Activated B cell treated with CpG ODN at 0.5 μM for 24 hours (primary cell): ENCODE measurements around the gene GMCL2. TPM values are rescaled to one million over a fixed set of nuclear protein-coding genes. Genes with fewer than 3 reads are reported as not detected.

Source experiments
- ATAC-seq: fragments of 200-7000 bp; cut with Tn5 transposase; one replicate; pipeline ENCODE4 v1.10.0; 2021; ENCODE audit warnings: low read depth, mild to moderate bottlenecking, moderate library complexity
- CTCF ChIA-PET: fragments of 350-600 bp; sonication (Branson Sonifier 250); formaldehyde crosslinking; loops from one replicate; lab custom pipeline; 2021; ENCODE audit warnings: antibody characterized with exemption; lab: Charles Lee
- POLR2A ChIA-PET: fragments of 350-600 bp; sonication (Branson Sonifier 250); formaldehyde crosslinking; loops from one replicate; lab custom pipeline; 2021; ENCODE audit warnings: antibody characterized with exemption; lab: Charles Lee
- DNase-seq: peaks from one replicate; pipeline ENCODE4 v3.0.0; 2022
- H3K27ac Mint-ChIP-seq: one replicate; pipeline ENCODE4 v1.8.0; 2020; ENCODE audit warnings: mixed read lengths
- H3K27me3 Mint-ChIP-seq: one replicate; pipeline ENCODE4 v1.8.0; 2021; ENCODE audit warnings: mixed read lengths
- H3K36me3 Mint-ChIP-seq: one replicate; pipeline ENCODE4 v1.8.0; 2021; ENCODE audit warnings: low read depth, mixed read lengths
- H3K4me1 Mint-ChIP-seq: one replicate; pipeline ENCODE4 v1.8.0; 2021; ENCODE audit warnings: mixed read lengths
- H3K4me3 Mint-ChIP-seq: one replicate; pipeline ENCODE4 v1.8.0; 2020; ENCODE audit warnings: mild to moderate bottlenecking, mixed read lengths
- H3K9me3 Mint-ChIP-seq: one replicate; pipeline ENCODE4 v1.8.0; 2020; ENCODE audit warnings: mixed read lengths
- CTCF ChIP-seq: fragments of 200-600 bp; IDR thresholded peaks from one replicate; pipeline ENCODE4 v1.8.0; 2022; ENCODE audit warnings: antibody characterized with exemption, mild to moderate bottlenecking
- intact Hi-C: fragments of 100-400 bp; cut with micrococcal nuclease; formaldehyde crosslinking; loops from one replicate; pipeline ENCODE4 v1.15.1; 2024
- total RNA-seq: library from RNA; stranded (reverse); gene quantifications from 2 replicates; pipeline ENCODE4 v1.2.3, GENCODE V29; 2022

Gene GMCL2
- total RNA-seq, 1 donor from 2014 or later, result not detected

GRCh38 chr5:178207183-178207916 is 20.2 kb upstream of the GMCL2 start:
- ChIA-PET CTCF (no interaction called here), POLR2A (interaction anchor here (0.6 kb wide), 1 partner anchor 641 kb away, joined by 9 read pairs; no protein-coding TSS in a partner anchor)
- peaks cover 28% of the 10 kb centered on the region for H3K4me1 Mint-ChIP-seq
- H3K9me3 Mint-ChIP-seq, result no peaks in the 10 kb centered on the region
- peak overlapping the region; percentile 77 for H3K4me3 Mint-ChIP-seq
- TF ChIP-seq CTCF, result no peak
- DNase-seq, result no peak
- H3K27me3 Mint-ChIP-seq, result no peaks in the 10 kb centered on the region
- H3K27ac Mint-ChIP-seq, result peak overlapping the region; percentile 75
- no peak for ATAC-seq
- intact Hi-C loops, result loop anchor here (10.0 kb wide), 1 partner anchor 417 kb away; the partner anchor contains the start of gene CLK4
- peaks cover 70% of the 10 kb centered on the region for H3K36me3 Mint-ChIP-seq

GRCh38 chr5:178206166-178207101 is 19.3 kb upstream of the GMCL2 start:
- TF ChIP-seq CTCF, result no peak
- Mint-ChIP-seq H3K4me3 (peak overlapping the region; percentile 77), H3K36me3 (peaks cover 61% of the 10 kb centered on the region), H3K9me3 (no peaks in the 10 kb centered on the region), H3K4me1 (peaks cover 28% of the 10 kb centered on the region), H3K27me3 (no peaks in the 10 kb centered on the region), H3K27ac (peak overlapping the region; percentile 75)
- DNase-seq (no peak), ATAC-seq (no peak)
- POLR2A ChIA-PET, result interaction anchor here (0.6 to 2.4 kb wide), 3 partner anchors 10 to 641 kb away, joined by 4 to 13 read pairs (median 9); partner anchors contain the start of gene PHYKPL
- CTCF ChIA-PET, result no interaction called here
- intact Hi-C loops, result loop anchor here (10.0 kb wide), 1 partner anchor 418 kb away; the partner anchor contains the start of gene CLK4

GRCh38 chr5:178205749-178206047 is 18.5 kb upstream of the GMCL2 start:
- Mint-ChIP-seq H3K4me3 (peak overlapping the region; percentile 77), H3K4me1 (peaks cover 28% of the 10 kb centered on the region), H3K36me3 (peaks cover 53% of the 10 kb centered on the region), H3K9me3 (no peaks in the 10 kb centered on the region), H3K27ac (peak overlapping the region; percentile 75), H3K27me3 (no peaks in the 10 kb centered on the region)
- intact Hi-C loops, result loop anchor here (2.0 to 10.0 kb wide), 2 partner anchors 93 to 419 kb away; partner anchors contain the start of genes CLK4 and N4BP3
- CTCF ChIA-PET, result no interaction called here
- POLR2A ChIA-PET, result interaction anchor here (0.6 to 2.4 kb wide), 4 partner anchors 10 to 37 kb away, joined by 4 to 13 read pairs (median 6); partner anchors contain the start of gene PHYKPL
- DNase-seq (no peak), ATAC-seq (no peak)
- no peak for TF ChIP-seq CTCF

- TF ChIP-seq CTCF, result no peak
- Mint-ChIP-seq H3K27ac (peak overlapping the region; percentile 75), H3K4me1 (peaks cover 28% of the 10 kb centered on the region), H3K4me3 (peak overlapping the region; percentile 95), H3K9me3 (no peaks in the 10 kb centered on the region), H3K36me3 (peaks cover 48% of the 10 kb centered on the region), H3K27me3 (no peaks in the 10 kb centered on the region)
- ChIA-PET POLR2A (interaction anchor here (0.6 to 2.4 kb wide), 25 partner anchors 8 to 1558 kb away, joined by 3 to 21 read pairs (median 4); partner anchors contain the start of genes HNRNPH1, NHP2, PHYKPL and TSPAN17), CTCF (interaction anchor here (1.3 kb wide), 1 partner anchor 30 kb away, joined by 5 read pairs; no protein-coding TSS in a partner anchor)
- DNase-seq, result peak; percentile 70
- intact Hi-C loops, result loop anchor here (1.0 to 10.0 kb wide), 4 partner anchors 27 to 420 kb away; partner anchors contain the start of genes CLK4, N4BP3, NHP2 and PHYKPL
- peak; percentile 56 for ATAC-seq
These were observed 18.0 kb upstream of the GMCL2 start for GRCh38 chr5:178204935-178205748.
